Nucleus accumbens (tissue), 56 donors: ENCODE measurements around the gene BLOC1S4.

ENCODE experiments used
- DNase-seq, 56 donors: peaks; one replicate each; lab custom pipeline; 2025; lab: John Stamatoyannopoulos, UW

The BLOC1S4 gene

DNA sequence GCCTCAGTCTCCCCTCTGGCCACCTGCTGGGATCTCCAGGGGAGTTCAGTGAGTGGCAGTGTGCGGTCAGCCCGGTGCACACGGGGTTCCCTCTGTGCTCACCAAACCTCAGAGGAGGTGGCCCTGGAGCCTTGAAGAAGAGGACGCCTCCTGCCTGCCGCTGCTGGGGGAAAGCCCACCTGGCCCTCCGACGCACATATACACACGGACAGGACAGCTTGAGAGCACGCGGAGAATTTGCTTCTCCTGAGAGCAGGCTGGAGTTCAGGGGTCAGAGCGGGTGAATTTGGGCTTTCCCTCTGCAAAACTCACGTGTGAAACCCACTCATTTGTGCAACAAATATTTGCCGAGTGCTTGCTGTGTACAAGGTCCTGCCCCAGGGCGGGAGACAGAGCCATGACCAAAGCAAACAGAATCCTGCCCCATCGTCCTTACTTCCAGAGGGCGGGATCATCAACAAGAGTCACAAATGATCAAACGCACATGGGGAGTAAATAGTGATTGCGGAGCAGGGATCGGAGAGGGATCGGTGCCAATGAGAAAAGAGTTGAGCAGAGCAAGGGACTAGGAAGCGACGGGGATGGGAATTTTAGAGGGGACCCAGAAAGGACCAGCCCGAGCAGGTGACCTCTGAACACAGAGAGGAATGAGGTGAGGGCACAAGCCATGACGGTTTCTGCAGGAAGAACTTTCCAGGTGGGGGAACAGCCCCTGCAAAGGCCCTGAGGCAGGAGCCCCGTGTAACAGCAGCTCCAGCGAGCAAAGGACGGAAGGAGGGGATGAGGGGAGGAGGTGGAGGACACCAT is 17.6 kb downstream of the BLOC1S4 start:
- no peak for DNase-seq

DNA sequence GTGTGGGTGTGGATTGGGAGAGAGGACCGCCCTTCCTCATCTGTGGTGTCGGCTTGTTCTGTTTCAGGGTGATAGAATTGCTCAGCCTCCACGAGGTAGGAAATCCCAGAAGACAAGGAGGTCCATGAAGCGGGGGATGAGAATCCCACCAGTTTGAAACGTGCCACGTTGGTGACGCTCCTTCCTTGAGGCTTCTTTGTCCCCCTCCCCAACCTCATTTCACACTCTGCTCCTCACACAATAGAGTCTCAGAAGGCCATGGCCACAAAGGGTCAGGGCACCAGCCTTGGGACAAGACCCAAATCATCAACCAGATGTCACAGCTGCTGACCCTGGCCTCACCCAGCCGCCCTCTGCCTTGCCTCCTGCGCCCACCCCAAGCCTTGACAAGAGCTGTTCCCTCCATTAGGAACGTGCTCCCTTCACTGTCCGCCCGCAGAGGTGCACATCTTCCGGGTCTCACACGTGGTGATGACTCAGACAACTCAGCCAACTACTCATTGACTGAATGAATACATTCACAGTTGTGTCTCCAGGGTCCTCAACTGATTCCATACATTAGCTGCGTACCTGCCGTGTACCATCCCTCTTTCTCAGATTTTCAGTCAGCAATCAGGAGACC is 18.3 kb downstream of the BLOC1S4 start:
- peak in 1 of 56 donors; percentile 43 for DNase-seq

DNA sequence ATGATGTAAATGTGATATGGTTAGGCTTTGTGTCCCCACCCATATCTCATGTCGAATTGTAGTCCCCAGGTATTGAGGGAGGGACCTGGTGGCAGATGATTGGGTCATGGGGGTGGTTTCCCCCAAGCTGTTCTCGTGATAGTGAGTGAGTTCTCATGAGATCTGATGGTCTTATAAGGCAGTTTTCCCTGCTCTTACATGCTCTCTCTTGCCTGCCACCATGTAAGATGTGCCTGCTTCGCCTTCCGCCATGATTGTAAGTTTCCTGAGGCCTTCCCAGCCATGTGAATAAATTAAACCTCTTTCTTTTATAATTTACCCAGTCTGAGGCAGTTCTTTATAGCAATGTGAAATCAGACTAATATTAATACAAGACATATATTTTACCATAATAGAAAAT is 23.9 kb downstream of the BLOC1S4 start:
- DNase-seq, result no peak

DNA sequence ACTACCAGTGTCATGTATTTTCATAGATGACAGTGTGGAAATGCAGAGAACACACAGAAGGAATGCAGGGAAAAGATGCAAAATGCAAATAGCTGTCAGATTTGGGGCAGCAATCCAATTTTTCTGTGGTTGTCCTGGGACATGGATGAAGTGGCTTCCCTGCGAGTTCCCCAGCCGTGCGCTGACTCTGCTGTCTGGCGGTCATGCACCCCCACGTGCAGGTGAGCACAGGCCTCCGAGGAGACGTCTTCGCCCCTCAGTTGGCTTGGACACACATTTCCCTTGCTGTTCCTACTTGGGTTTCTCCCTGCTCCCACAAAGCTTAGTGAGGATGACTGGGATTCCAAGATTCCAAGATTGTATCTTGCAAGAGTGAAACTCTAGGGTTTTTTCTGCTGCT is 24.4 kb downstream of the BLOC1S4 start:
- DNase-seq, result no peak

DNA sequence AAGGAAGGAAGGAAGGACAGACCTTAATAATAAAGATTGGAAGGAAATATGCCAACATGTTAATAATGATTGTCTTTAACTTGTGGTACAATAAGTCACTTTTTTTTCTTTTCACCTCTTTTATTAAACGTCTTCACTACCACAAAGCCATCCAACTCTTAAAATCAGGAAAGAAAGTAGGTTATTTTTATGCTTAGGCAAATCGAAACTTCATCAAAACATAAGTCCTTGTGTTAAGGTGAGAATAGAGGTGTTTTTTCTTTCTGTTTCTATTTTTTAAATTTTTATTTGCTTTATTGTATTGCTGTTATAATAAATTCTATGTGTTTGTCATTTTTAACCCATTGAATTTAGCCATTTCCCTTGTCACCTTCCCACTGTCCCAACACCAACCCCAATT is 26.5 kb downstream of the BLOC1S4 start:
- no peak for DNase-seq

DNA sequence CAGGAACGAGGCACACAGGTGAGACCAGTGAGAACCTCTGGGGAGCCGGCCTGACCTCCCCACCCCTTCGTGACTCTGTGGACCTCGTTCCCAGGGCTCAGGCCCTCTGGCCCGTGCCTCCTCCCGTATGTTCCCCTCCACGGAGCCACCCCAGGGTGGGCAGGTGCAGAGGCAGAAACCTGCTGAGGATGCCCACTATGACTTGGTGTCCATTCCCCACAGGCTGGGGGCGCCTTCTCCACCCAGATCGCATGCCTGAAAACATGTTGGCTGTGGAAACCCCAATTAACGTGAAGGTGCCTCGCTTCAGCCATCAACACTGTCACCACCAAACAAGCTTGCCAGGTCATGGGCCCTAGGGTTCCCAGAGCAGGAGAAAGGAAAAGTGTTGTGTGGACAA is 27.0 kb downstream of the BLOC1S4 start:
- DNase-seq, result no peak

DNA sequence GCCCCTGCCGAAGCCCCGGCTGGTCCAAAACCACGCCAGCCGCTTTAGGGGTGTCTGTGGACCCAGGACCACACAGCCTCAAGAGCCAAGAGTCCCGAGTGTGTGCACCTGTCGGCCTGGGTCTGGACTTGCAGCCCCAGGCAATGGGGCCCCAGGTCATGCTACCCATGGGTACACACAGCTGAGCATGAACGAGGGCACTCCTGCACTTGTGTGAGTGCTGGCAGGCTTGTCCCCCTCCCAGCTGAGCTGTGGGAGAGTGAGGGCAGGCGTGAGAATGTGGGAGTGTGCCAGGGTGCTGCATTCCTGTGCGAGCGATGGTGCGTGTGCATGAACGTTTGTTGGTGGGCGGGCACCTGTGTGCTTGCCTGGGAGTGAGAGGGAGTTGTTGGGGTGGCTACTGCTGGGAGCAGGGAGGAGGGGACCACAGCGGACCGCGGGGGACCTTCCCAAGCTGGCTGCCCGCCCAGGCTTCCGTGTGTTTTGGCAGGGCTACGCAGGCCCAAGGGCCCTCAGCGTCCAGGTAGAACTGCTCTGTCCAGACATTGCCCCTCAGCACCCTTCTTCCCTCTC is 30.8 kb downstream of the BLOC1S4 start:
- DNase-seq, result no peak

DNA sequence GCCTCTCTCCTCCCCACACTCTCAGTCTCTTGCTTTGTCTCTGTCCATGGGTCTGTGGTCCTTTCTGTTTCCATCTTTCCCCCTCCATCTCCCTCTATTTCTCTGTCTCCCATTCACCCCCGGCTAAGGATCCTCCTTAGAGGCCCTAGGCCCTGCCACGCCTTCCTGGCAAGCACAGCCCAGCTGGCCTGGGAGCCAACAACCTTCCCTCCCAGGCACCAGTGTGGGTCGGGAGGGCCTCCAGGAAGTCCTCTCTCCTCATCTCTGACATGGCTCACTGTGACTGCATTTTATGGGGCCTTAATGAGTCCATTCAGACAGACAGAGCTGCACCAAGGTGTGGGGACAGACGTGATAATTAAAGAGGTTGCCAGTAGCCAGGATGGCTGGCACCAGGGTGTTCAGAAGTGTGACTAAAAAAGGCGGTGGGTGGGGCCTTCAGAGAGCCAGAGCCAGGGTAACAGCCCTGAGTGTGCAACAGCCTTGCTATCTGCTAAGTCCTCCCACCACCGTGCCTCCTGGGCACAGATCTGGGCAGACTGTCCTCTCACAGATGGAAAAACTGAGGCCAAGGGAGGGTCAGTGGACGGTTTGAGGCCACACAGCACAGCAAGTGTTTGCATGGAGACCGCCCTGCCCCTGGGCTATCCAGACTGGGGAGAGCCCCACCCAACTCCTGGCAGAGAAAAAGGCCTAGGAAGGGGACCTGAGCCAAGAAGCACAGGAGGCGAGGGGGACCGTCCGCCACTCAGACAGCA is 31.5 kb downstream of the BLOC1S4 start:
- no peak for DNase-seq

DNA sequence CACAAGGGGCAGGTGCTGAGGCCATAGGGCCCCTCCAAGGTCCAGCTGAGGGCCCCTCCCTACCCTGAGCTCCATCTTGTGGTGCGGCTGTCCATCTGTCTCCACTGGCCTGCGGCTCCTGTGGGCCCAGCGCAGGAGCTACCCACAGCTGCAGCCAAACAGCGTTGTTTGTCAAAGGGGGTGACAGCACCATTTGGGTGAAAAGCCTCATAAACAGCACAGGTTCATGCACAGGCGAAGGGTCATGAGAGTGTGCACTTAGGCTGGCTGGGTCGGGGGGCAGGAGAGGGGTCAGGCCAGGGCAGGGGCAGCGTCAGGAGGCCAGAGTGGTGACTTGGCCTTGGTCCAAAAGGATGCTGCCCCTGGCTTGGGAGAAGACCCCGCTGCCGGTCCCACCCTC is 32.3 kb downstream of the BLOC1S4 start:
- DNase-seq, result no peak

DNA sequence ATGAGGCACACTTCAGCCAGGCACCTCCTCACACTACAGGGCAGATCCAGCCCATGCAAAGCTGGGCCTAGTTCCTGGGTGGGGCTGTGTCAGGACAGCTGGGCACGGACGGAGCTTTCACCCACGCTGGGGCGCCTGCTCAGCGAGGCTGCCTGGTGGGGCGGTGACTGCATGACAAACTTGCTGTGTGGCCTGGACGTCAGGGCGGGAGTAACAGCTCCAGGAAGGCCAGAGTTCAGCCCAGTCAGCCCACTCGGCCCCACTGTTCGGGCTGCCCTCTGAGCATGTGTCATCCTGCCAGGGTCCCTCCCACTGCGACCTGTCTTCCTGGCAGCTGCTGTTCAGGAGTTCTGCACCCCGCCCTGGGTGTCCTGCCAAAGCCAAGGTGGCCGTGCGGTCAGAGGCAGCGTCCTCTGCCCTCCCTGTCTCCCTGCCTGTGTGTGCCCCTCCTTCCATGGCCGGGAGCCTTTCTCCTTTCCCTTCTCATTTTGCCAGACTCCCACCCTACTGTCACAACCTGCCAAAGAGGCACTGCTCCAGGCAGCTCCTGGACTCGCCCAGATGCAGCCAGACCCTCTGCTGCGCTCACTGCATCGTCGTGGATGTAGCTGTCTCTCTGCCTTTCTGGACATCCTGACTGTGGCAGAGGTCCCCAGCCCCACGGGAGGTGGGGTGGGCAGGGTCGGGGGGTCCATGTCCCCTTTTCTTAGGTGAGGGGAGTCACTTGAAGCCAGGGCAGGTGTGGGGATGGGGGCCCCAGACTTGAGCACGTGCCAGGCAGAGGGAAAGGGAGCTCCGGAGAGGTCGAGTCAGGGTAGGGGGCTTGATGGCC is 33.6 kb downstream of the BLOC1S4 start:
- no peak for DNase-seq

DNA sequence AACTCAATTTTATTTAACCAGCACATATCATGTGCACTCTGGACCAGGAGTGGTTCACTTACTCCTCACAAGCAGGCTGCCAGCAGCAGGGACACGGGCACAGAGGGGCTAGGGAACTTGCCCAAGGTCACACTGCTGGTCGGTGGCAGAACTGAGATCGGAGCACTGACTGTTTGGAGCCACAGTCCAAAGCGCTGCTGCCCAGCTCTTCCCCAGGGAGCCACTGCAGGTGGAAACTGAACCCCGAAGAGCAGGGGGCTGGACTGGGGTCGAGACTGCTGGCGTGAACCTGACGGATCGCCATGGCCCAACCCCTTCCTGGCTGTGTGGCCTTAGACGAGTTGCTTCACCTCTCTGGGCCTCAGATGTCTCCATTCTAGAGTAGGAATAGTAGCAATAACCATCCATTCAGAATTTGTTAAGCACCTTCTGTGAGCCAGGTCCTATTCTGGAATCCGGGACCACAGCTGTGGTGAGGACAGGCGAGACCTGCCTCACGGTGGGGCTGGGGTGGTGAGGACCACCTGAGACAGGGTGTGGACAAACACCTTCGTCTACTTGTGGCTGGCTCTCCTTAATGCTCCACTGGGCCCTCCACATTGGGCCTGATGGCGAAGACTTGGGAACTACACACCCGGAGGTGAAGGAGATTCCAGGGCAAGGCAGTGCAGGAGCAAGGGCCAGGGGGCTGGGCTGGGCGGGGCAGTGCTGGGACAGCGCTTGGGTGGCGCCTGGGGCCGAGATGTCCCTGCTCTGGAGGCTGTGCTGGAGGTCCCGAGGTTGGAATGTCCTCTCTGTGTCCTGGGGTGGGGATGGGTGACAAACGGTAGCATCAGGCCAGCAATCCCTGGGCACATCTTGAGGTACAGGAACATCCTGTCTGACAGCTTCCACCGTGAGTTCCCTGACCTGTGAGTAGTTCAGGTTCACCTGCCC is 34.6 kb downstream of the BLOC1S4 start:
- no peak for DNase-seq

DNA sequence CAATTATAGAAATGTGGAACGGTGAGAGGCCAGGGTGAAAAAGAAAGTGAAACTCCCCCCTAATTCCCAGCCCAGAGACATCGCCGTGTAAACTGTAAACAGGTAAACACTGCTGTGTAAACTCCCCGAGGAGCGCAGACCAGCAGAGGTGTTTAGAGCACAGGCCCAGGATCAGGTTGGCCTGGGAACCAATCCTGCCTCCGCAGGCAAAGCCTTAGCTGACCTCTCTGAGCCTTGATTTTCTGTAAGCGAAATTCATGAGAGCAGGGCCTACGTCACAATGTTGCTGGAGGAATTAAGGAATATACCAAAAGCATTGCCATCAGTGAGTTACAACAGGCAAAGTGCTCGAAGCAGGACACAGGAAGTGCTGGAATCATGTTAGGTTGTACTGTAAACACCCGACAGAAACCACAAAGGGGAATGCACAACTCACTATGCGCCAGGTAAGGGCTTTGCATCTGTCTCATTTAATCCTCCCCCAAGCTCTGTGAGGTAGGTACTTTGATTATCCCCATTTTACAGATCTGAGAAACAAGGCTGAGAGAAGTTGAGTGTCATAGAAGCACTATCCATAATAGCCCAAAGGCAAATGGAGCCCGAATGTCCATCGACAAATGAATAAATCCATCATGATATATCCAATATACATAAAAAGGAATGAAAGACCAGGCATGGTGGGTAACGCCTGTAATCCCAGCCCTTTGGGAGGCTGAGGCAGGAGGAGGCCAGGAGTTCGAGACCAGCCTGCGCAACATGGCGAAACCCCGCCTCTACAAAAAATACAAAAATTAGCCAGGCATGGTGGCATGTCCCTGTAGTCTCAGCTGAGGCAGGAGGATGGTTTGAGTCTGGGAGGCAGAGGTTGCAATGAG is 35.9 kb downstream of the BLOC1S4 start:
- no peak for DNase-seq

DNA sequence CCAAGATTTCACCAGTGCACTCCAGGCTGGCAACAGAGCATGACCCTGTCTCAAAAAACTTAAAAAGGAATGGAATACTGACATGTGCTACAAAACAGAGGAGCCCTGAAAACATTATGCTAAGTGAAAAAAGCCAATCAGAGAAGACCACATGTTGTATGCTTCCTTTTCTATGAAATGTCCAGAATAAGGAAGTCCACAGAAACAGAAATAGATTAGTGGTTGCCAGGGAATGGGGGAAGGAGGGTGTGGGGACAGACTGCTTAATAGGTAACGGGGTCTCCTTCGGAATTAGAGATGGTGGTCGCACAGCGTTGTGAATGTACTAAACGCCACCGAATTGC is 36.5 kb downstream of the BLOC1S4 start:
- DNase-seq, result no peak

DNA sequence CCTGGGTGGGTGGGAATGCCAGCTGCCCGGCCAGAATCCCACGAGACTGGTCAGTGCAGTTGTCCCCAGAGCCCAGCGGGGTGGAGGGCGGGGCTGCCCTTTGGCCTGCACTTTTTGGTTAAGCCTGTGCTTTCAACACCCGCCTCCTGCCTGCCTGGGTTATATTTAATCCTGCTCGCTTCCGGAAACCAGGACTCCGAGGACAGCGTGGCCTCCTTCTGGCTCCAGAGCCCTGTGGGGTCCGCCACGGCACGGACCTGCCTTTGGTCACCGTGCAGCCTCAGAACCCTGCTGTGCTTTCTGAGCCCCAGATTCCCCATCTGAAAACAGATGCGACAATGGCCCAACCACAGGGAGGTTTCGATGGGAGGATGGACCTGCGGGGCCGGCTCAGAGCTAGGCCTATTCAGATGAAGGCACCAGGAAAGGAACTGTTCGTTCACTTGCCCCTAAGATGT is 37.2 kb downstream of the BLOC1S4 start:
- peak in 4 of 56 donors; percentile 29 to 44 (median 36) for DNase-seq

DNA sequence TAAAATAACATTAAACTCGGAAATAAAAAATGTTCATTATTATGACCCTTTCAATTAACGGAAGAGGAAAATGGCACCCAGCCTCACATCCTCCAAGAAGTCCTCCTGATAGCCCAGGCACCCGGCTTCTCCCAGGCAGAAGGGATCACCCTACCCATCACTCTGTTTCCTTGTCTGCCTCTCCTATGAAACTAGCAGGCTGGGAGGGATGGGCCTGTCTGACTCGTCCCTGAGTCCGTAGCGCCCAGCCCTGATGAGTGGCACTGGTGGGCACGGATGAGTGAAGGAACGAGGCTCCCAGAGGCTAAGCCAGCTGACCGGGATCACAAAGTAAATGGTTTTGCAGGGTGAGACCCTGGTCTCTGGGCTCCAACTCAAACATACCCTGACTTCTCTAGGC is 37.9 kb downstream of the BLOC1S4 start:
- no peak for DNase-seq

DNA sequence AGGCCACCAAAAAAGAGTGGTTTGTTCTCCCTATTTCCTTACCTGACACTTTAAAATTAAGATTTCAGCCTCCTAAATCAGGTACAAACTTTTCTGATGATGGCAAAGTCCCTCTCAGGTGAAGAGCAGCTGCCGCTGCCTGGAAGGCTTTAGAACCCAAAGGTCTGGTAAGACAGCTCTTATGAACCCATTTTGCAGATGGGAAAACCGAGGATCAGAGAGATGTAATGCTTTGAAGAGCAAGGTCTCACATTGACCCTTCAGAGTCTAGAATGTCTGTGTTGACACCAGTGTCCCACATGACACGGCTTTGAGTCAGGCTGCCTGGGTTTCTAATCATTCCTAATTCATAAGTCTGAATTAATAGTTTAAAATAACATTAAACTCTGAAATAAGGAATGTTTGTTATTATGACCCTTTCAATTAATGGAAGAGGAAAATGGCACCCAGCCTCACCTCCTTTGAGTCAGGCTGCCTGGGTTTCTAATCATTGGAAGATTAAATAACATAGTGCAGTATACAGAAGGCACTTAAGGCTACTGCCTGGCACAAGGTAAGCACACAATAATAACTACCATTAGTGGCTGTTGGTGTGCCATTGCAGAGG is 38.6 kb downstream of the BLOC1S4 start:
- no peak for DNase-seq

DNA sequence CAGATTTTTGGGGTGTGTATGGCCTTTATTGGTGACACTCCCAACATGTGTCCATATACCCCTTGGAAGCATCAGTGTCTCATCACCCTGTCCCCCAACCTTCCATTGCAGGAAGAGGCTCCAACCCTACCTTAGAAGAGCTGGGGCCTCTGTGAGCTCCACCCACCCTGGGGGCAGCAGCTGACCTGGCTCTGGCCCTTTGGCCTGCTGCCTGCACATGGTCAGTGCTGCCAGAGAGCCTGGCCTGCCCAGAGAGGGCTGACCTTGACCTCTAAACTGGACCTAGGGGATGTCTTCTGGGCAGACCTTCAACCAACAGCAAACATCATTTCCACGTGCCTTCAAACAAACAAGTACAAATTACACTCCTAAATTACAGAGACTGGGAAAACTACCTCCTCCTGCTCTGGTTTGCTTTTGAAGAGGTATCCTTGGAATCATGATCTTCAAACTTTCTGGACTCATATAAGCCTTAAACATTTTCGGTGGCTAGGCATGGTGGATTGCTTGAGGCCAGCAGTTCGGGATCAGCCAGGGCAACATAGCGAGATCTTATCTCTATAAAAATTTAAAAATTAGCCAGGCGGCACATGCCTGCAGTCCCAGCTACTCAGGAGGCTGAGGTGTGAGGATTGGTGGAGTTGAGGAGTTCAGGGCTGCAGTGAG is 39.2 kb downstream of the BLOC1S4 start:
- no peak for DNase-seq
